BLaER1 (cell line): ENCODE measurements around the gene GRK2.
"Not testable (repeated sequence)": the region's sequence is repeated elsewhere in the genome, so short reads cannot be mapped to it uniquely, and the experiment has no call there.

Source experiments
- H3K27ac ChIP-seq: shearing (Covaris generic); formaldehyde crosslinking; 2 replicates; pipeline ENCODE4 v1.8.1; 2022
- H3K27me3 ChIP-seq: shearing (Covaris generic); formaldehyde crosslinking; 2 replicates; pipeline ENCODE4 v1.8.1; 2022
- H3K36me3 ChIP-seq: shearing (Covaris generic); formaldehyde crosslinking; 2 replicates; pipeline ENCODE4 v1.8.1; 2022
- H3K4me1 ChIP-seq: shearing (Covaris generic); formaldehyde crosslinking; 2 replicates; pipeline ENCODE4 v1.8.1; 2022
- H3K4me2 ChIP-seq: shearing (Covaris generic); formaldehyde crosslinking; 2 replicates; pipeline ENCODE4 v1.8.1; 2022
- H3K4me3 ChIP-seq: shearing (Covaris generic); formaldehyde crosslinking; 2 replicates; pipeline ENCODE4 v1.8.1; 2022
- H3K9ac ChIP-seq: shearing (Covaris generic); formaldehyde crosslinking; 2 replicates; pipeline ENCODE4 v1.8.1; 2022
- H3K9me3 ChIP-seq: shearing (Covaris generic); formaldehyde crosslinking; 2 replicates; pipeline ENCODE4 v1.8.1; 2022
- H4K20me1 ChIP-seq: shearing (Covaris generic); formaldehyde crosslinking; 2 replicates; pipeline ENCODE4 v1.8.1; 2022
- Cebpa-rat ChIP-seq: shearing (Covaris generic); IDR thresholded peaks from 2 replicates; pipeline ENCODE4 v1.8.1; 2022

GRK2 gene

GRCh38 chr11:67317205-67317887 lies 51.1 kb downstream of the GRK2 start:
- Histone ChIP-seq H4K20me1 (no peaks in the 10 kb centered on the region), H3K4me1 (peaks cover 30% of the 10 kb centered on the region), H3K27me3 (no peaks in the 10 kb centered on the region), H3K4me2 (peak overlapping the region; percentile 93), H3K4me3 (peak overlapping the region; percentile 76), H3K27ac (peak overlapping the region; percentile 84), H3K9ac (peak overlapping the region; percentile 80), H3K9me3 (no peaks in the 10 kb centered on the region), H3K36me3 (peaks cover 5% of the 10 kb centered on the region; the same call in 1 of the 2 replicates)
- no peak for TF ChIP-seq Cebpa-rat

DNA sequence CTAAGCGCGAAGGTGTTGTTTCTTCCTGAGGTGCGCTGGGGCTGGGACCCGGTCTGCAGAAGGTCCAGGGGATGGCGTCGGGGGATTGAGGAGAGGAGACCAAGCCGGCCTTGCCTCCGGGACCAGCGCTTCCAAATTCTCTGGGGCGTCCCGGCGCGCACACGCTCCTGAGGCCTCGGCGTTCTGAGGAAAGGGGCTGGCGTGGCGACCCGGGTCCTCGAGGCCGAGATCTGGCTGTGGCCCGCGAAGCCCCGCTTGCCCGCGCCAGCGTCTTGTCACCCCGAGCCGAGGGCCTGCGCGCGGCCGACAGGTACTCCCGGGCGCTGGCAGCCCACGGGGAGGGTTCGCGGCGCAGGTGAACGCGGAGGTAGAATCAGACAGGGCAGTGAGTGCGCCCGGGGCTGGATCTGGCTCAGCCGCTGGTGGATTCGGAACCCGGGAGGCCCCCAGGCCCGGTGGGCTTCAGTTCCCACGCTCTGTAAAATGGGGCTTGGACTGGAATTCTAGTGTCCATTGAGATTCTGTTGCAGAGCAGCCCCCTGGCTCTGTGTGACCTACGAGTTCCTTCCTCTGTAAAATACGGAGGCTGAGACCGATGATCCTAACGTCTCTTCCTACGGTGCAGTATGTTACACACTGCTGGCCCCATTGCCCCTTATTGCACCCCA lies 51.7 kb downstream of the GRK2 start:
- peaks cover 24% of the 10 kb centered on the region for H3K4me1 ChIP-seq
- peak overlapping the region; percentile 76 for H3K4me3 ChIP-seq
- peak overlapping the region; percentile 80 for H3K9ac ChIP-seq
- no peaks in the 10 kb centered on the region for H3K9me3 ChIP-seq
- no peak for TF ChIP-seq Cebpa-rat
- H3K27me3 ChIP-seq, result no peaks in the 10 kb centered on the region
- H4K20me1 ChIP-seq, result no peaks in the 10 kb centered on the region
- H3K36me3 ChIP-seq, result no peaks in the 10 kb centered on the region
- peak overlapping the region; percentile 93 for H3K4me2 ChIP-seq
- H3K27ac ChIP-seq, result no peak overlapping the region

DNA sequence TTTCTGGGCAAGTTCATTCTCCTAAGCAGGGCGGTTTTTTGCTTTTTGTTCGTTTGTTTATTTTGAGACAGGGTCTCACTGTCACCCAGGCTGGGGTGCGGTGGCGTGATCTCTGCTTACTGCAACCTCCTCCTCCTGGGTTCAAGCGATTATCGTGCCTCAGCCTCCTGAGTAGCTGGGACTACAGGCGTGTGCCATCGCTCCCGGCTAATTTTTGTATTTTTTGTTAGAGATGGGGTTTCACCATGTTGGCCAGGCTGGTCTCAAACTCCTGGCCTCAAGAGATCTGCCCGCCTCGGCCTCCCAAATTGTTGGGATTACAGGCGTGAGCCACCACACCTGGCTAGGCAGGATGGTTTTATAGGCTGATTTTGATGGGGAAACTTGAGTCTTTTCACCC lies 52.6 kb downstream of the GRK2 start:
- H3K9ac ChIP-seq, H4K20me1 ChIP-seq, H3K9me3 ChIP-seq, H3K36me3 ChIP-seq, H3K27ac ChIP-seq, H3K27me3 ChIP-seq: not testable (repeated sequence)
- Histone ChIP-seq H3K4me1 (peaks cover 22% of the 10 kb centered on the region), H3K4me2 (peak overlapping the region; percentile 93), H3K4me3 (peak overlapping the region; percentile 76)

- Histone ChIP-seq H4K20me1 (no peaks in the 10 kb centered on the region), H3K4me1 (peaks cover 22% of the 10 kb centered on the region), H3K27ac (no peak overlapping the region), H3K4me3 (no peak overlapping the region), H3K36me3 (no peaks in the 10 kb centered on the region), H3K9ac (no peak overlapping the region), H3K9me3 (no peaks in the 10 kb centered on the region), H3K4me2 (no peak overlapping the region), H3K27me3 (no peaks in the 10 kb centered on the region)
- no peak for TF ChIP-seq Cebpa-rat
These were observed 53.7 kb downstream of the GRK2 start for GRCh38 chr11:67320011-67320410.

- Histone ChIP-seq H3K9ac (no peak overlapping the region), H3K36me3 (no peaks in the 10 kb centered on the region)
- no peak for TF ChIP-seq Cebpa-rat
These were observed 54.4 kb downstream of the GRK2 start for GRCh38 chr11:67320691-67321090.

DNA sequence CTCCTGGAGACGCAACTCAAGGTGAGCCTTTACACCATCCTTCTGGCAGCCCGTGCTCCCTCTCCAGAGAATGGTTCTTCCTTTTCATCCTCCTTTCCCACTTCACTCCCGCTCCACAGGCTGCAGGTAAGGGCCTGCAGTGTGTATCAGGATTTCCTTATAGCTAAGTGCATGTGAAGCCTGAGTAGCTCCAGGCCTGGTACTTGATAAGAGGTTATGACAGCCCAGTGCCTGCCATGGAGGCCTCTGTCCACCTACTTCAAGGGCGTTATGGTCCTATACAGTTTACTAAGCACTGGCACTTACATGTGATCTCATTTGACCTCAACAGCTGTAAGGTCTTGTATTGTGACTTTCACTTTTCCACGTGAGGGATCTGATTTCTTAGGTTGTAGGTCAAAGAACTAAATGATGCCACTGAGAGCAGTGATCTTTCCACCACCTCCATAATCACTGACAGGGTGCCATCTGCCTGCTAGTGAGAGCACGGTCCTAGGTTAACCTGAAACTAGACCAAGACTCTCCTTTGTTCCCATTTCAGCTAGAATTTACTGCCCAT lies 55.1 kb downstream of the GRK2 start:
- no peak overlapping the region for H3K4me3 ChIP-seq
- H3K4me2 ChIP-seq, result no peak overlapping the region
- H3K4me1 ChIP-seq, result peaks cover 18% of the 10 kb centered on the region
- no peaks in the 10 kb centered on the region for H3K9me3 ChIP-seq
- H3K27ac ChIP-seq, result no peak overlapping the region
- H4K20me1 ChIP-seq, result no peaks in the 10 kb centered on the region
- no peaks in the 10 kb centered on the region for H3K27me3 ChIP-seq
- no peak overlapping the region for H3K9ac ChIP-seq
- no peak for TF ChIP-seq Cebpa-rat
- no peaks in the 10 kb centered on the region for H3K36me3 ChIP-seq

More at GRCh38 chr11:67320691-67321090, 54.4 kb downstream of the GRK2 start:
- H3K4me1 ChIP-seq, result peaks cover 22% of the 10 kb centered on the region
- no peaks in the 10 kb centered on the region for H3K9me3 ChIP-seq
- H3K4me2 ChIP-seq, result no peak overlapping the region
- H3K4me3 ChIP-seq, result no peak overlapping the region
- no peaks in the 10 kb centered on the region for H4K20me1 ChIP-seq
- no peak overlapping the region for H3K27ac ChIP-seq
- no peaks in the 10 kb centered on the region for H3K27me3 ChIP-seq

DNA sequence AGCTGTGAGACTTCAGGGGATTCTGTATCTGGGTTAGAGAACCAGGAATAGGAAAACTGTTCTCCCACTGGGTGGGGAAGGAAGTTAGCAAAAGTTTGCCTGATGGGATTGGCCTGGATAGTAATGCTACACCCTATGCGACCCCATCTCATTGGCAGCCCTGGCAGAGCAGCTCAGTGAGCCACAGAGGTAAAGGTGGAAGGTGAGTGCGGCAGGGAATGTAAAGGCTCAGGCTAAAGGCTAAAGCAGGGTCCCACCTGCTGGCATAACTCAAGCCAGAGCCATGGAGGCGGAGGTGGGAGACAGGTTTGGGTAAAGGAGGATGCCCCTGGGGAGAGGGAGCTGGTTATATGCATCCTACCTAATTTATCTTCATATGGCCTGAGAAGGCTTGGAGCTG lies 55.8 kb downstream of the GRK2 start:
- no peaks in the 10 kb centered on the region for H3K9me3 ChIP-seq
- H3K27ac ChIP-seq, result no peak overlapping the region
- no peak for TF ChIP-seq Cebpa-rat
- H3K27me3 ChIP-seq, result no peaks in the 10 kb centered on the region
- no peaks in the 10 kb centered on the region for H4K20me1 ChIP-seq
- no peaks in the 10 kb centered on the region for H3K36me3 ChIP-seq
- H3K9ac ChIP-seq, result no peak overlapping the region
- H3K4me2 ChIP-seq, result no peak overlapping the region
- H3K4me1 ChIP-seq, result peaks cover 15% of the 10 kb centered on the region
- no peak overlapping the region for H3K4me3 ChIP-seq

- no peak for TF ChIP-seq Cebpa-rat
- H4K20me1 ChIP-seq, result no peaks in the 10 kb centered on the region
- no peaks in the 10 kb centered on the region for H3K36me3 ChIP-seq
- H3K9ac ChIP-seq, result no peak overlapping the region
- H3K4me3 ChIP-seq, result no peak overlapping the region
- no peaks in the 10 kb centered on the region for H3K27me3 ChIP-seq
- H3K27ac ChIP-seq, result no peak overlapping the region
- no peak overlapping the region for H3K4me2 ChIP-seq
- peaks cover 9% of the 10 kb centered on the region for H3K4me1 ChIP-seq
- no peaks in the 10 kb centered on the region for H3K9me3 ChIP-seq
These were observed 57.3 kb downstream of the GRK2 start for GRCh38 chr11:67323526-67323925.

GRCh38 chr11:67332081-67332691 lies 65.9 kb downstream of the GRK2 start:
- H3K4me3 ChIP-seq, result no peak overlapping the region
- H3K4me1 ChIP-seq, result no peaks in the 10 kb centered on the region
- H3K9ac ChIP-seq, result no peak overlapping the region
- no peak for TF ChIP-seq Cebpa-rat
- H3K27me3 ChIP-seq, result no peaks in the 10 kb centered on the region
- H3K9me3 ChIP-seq, result no peaks in the 10 kb centered on the region
- H4K20me1 ChIP-seq, result no peaks in the 10 kb centered on the region
- H3K36me3 ChIP-seq, result no peaks in the 10 kb centered on the region; the same call in 1 of the 2 replicates
- no peak overlapping the region for H3K27ac ChIP-seq
- no peak overlapping the region for H3K4me2 ChIP-seq
